ENCODE data around the gene CHMP4A. TPM values are rescaled to one million over a fixed set of nuclear protein-coding genes. Genes with fewer than 3 reads are reported as not detected.
"Not testable (repeated sequence)": the region's sequence is repeated elsewhere in the genome, so short reads cannot be mapped to it uniquely, and the experiment has no call there.

The CHMP4A gene
- polyA plus RNA-seq, 3 donors, result 50.6 to 70.2 (median 58.2) TPM

GRCh38 chr14:24252289-24253124 is 39.2 kb upstream of the CHMP4A start:
- no peak for DNase-seq

- no peak for DNase-seq
Measured at GRCh38 chr14:24251880-24252288, 38.6 kb upstream of the CHMP4A start.

DNA sequence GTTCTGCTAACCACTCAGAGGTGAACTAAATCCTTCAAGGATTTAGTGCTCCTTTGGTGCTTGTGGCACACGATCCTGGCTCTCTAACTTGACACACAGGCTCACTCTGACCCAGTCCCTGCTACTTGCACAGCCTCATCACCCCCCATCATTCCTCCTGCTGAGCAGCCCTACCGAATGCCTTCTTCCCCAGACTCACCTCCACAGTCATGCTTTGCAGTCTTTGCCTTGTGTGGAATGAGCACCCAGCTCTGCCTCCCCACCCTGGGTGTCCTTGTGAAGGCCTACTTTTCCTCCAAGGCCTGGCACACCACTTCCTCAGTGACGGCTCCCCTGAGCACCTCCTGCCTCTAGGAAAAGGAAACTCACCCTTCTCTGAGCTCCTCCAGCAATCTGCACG is 37.1 kb upstream of the CHMP4A start:
- DNase-seq, result no peak

DNA sequence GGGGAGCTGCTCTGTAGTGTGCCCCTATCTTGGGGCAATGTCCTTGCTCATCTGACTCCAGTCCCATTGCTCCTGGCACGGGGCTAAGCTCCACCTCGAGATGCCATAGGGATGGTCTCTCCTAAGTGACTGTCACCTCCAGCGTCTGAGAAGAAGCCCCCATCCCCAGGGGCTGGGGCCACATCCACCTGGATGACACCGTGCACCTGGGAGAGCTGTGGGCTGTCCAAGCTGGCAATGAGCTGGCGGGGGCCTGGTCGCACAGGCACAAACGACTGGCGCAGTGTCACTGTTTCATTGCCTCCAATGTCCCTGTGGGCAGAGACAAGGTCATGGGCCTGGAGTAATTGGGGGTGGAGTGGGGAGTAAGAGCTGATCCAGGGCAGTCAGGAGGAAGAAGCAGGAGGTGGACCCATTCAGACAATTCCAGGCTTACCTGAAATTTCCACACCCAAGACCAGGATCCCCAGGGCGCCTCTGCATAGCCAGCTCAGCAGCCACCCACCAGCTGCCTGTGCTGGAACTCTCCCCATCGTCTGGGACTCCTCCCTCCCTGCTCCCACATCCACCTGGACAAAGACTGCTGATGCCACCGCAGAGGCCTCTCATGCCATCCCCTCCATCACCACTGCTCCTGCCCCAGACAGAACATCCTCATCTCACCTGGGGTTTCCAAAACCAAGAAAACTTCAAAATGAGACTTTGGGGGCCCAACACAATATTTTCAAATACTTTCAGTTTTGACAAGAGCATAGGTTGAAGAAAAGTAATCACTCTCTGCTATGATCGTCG is 36.1 kb upstream of the CHMP4A start:
- no peak for DNase-seq

- DNase-seq, result no peak
Measured at GRCh38 chr14:24247422-24247821, 34.1 kb upstream of the CHMP4A start.

- DNase-seq, result no peak
Measured at GRCh38 chr14:24246765-24247212, 33.5 kb upstream of the CHMP4A start.

DNA sequence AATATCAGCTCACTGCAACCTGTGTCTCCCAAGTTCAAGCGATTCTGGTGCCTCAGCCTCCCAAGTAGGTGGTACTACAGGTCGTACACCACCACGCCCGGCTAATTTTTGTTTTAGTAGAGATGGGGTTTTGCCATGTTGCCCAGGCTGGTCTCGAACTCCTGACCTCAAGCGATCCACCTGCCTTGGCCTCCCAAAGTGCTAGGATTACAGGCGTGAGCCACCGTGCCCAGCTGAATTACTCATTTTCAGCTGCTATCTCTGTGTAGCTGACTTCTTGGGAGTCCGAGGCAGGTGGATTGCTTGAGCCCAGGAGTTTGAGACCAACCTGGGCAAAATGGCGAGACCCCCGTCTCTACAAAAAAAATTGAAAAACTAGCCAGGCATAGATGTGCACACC is 32.1 kb upstream of the CHMP4A start:
- not testable (repeated sequence) for DNase-seq

GRCh38 chr14:24243336-24243836 is 30.1 kb upstream of the CHMP4A start:
- no peak for DNase-seq

DNA sequence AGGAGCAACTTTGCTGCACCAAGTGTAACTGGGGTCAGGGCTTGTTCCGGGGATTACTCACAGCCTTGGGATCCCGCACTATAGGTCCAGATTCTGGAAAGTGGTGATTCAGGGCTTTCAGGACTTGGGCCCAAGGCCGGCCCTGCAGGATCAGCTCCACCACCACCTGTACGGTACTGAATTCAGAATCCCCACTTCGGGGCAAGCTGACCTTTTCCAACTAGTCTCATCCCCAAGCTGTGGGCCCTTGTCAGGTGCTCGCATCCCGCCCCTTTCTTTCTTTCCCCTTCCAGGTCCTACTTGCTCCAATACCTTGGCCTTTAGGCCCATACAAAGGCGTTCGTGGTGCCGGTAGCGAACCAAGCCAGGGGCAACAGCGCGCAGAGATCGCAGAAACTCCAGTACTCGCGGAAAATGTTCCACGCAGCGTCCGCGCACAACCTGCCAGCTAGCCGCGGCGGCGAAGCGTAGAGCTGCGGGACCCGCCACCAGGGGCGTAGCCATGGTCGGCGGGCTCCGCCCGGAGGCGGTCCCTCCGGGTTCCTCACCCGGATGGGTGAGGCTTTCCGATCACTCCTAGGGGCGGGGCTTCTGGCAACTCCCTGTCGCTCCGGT is 28.6 kb upstream of the CHMP4A start:
- DNase-seq, result peak; percentile 93

DNA sequence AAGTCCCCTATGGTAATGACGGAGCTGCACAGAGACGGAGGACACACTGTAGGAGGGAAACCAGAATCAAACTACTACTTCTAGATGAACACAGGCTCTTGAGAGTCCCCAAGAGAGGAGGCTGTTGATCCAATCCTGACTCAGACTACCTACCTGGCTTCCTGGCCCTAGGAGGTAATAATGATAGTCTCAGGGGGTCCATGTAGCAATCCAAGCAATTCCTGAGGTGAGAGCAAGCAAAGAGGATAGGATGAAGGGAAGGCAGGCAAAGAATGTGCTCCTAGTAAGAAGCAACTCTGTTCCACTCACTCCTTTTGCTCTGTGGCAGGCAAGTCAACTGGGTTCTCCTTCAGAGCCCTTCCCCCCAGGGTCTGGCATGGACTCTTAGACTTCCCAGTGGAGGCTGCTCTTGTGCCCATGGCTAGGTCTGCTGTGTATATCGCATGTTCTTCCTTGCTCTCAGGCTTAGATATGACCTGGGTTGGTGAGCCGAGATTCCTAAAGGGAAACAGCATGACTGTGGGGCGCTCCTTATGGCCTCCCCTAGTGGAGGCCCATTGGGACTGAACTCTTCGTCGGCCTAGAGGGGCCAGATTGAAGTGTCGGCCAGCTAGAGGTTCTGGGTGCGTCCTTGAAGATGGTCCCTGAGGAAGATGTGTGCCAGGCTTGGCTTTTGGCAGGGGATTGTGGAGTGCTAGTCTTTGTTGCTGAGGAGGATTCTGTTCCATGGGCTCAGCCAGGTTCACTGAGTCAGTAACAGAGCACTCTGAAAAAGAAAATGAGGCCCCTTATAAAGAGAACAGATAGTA is 27.0 kb upstream of the CHMP4A start:
- DNase-seq, result no peak

GRCh38 chr14:24238527-24239037 is 25.3 kb upstream of the CHMP4A start:
- DNase-seq, result no peak

- DNase-seq, result no peak
Measured at GRCh38 chr14:24238123-24238522, 24.8 kb upstream of the CHMP4A start.

GRCh38 chr14:24237463-24237955 is 24.2 kb upstream of the CHMP4A start:
- no peak for DNase-seq

- DNase-seq, result no peak
Measured at GRCh38 chr14:24236689-24237462, 23.6 kb upstream of the CHMP4A start.

DNA sequence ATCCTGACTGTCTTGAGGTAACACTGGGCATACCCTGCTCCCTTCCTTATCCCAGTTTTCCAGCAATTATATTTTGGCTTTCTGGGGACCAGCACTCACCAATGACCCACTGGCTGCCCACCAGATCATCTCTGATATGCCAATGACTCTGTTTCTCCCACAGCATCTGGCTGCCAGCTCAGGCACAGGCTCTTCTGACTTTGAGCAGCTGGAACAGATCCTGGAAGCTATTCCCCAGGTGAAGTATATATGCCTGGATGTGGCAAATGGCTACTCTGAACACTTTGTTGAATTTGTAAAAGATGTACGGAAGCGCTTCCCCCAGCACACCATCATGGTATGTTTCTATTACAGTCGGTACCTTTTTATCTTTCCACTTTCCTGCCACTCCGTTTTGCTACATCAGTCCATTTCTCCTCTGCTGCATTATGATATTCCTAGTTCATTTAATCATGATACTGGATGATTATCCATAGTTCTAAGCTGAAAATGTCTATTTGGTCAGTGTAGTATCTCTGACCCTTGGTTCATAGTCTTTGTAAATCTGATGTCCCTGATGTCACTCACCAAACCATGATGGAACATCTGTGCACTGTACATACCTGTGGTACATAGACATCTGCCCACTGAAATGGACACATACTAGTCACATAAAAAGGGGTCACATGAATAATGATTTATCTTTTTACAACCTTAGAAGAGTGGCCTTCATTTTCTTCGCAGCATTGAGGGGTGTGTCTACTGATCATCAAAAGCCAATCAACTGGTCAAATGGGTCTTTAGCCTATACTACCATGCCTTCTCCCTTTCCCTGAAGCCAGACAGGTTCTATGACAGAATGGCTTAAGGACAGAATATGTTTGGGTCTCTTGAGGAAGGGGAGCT is 22.8 kb upstream of the CHMP4A start:
- DNase-seq, result no peak

- no peak for DNase-seq
Measured at GRCh38 chr14:24234095-24235005, 21.1 kb upstream of the CHMP4A start.

DNA sequence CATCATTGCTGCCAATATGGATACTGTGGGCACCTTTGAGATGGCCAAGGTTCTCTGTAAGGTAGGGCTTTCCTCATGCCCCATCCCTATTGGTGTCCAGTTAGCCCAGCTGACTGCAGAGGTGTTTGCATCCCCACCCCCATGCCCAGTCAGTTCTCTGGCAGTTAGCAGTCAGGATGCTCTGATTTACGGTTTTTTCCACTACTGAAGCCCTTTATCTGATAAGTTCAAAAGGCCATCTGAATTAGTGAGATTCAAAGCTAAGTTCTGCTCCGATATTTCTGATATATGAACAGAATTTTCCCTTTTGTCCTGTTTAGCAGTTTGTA is 20.2 kb upstream of the CHMP4A start:
- DNase-seq, result no peak

All from renal pelvis (tissue), 4 donors.